DOHH2 (cell line): Measurements from ENCODE around the gene CDH4.

ENCODE experiments used
- H3F3A ChIP-seq: fragments of 200-600 bp; sonication (generic), shearing (Covaris generic); 2 replicates; pipeline ENCODE4 v1.6.0; 2016; ENCODE audit warnings: antibody characterized with exemption, mild to moderate bottlenecking; ENCODE audit not compliant: control insufficient read depth, insufficient read depth
- H3K27ac ChIP-seq: fragments of 200-600 bp; sonication (generic); 2 replicates; pipeline ENCODE4 v1.5.1; 2014; ENCODE audit warnings: low read depth, mild to moderate bottlenecking, low read length, moderate library complexity
- H3K27me3 ChIP-seq: fragments of 200-600 bp; sonication (generic); 2 replicates; pipeline ENCODE4 v1.6.1; 2014; ENCODE audit warnings: mild to moderate bottlenecking, low read length, mixed read lengths; ENCODE audit not compliant: control insufficient read depth
- H3K36me3 ChIP-seq: fragments of 200-600 bp; sonication (generic); 2 replicates; pipeline ENCODE4 v1.6.1; 2014; ENCODE audit warnings: mild to moderate bottlenecking, low read length, moderate library complexity, mixed read lengths; ENCODE audit not compliant: control insufficient read depth
- H3K4me1 ChIP-seq: fragments of 200-600 bp; sonication (generic); 2 replicates; pipeline ENCODE4 v1.6.1; 2014; ENCODE audit warnings: mild to moderate bottlenecking, low read length, mixed read lengths; ENCODE audit not compliant: control insufficient read depth
- H3K4me2 ChIP-seq: fragments of 200-600 bp; sonication (generic); 2 replicates; pipeline ENCODE4 v1.6.0; 2014; ENCODE audit warnings: mild to moderate bottlenecking, low read length, moderate library complexity
- H3K4me3 ChIP-seq: fragments of 200-600 bp; sonication (generic); 2 replicates; pipeline ENCODE4 v1.5.1; 2014; ENCODE audit warnings: mild to moderate bottlenecking, low read length, mixed read lengths
- H3K79me2 ChIP-seq: fragments of 200-600 bp; sonication (generic); 2 replicates; pipeline ENCODE4 v1.6.1; 2014; ENCODE audit warnings: mild to moderate bottlenecking, low read length, mixed read lengths; ENCODE audit not compliant: control insufficient read depth
- H3K9me2 ChIP-seq: fragments of 200-600 bp; sonication (generic); replicated peaks from 2 replicates; pipeline ENCODE4 v1.6.1; 2014; ENCODE audit warnings: mild to moderate bottlenecking, low read length, mixed read lengths; ENCODE audit not compliant: control insufficient read depth
- H3K9me3 ChIP-seq: fragments of 200-600 bp; sonication (generic); 2 replicates; pipeline ENCODE4 v1.6.1; 2014; ENCODE audit warnings: antibody characterized with exemption, low read length, mixed read lengths; ENCODE audit not compliant: control insufficient read depth, insufficient read depth
- H4K20me1 ChIP-seq: fragments of 200-600 bp; sonication (generic); 2 replicates; pipeline ENCODE4 v1.6.0; 2014; ENCODE audit warnings: low read depth, mild to moderate bottlenecking, antibody characterized with exemption, low read length, moderate library complexity; ENCODE audit not compliant: control insufficient read depth, insufficient read depth
- CTCF ChIP-seq: fragments of 200-600 bp; sonication (generic); IDR thresholded peaks from one replicate; pipeline ENCODE4 v1.5.1; 2014; ENCODE audit warnings: antibody characterized with exemption, mild to moderate bottlenecking, low read depth, low read length; ENCODE audit not compliant: poor library complexity, severe bottlenecking
- EZH2phosphoT487 ChIP-seq: fragments of 200-600 bp; sonication (generic); IDR thresholded peaks from 2 replicates; pipeline ENCODE4 v1.6.1; 2017; ENCODE audit warnings: borderline replicate concordance, mild to moderate bottlenecking, antibody characterized with exemption, low read length, moderate library complexity, mixed read lengths

The CDH4 gene

GRCh38 chr20:61879303-61879620, 627.2 kb downstream of the CDH4 start:
- H3K27ac ChIP-seq, result no peak overlapping the region
- no peaks in the 10 kb centered on the region for H3F3A ChIP-seq
- no peaks in the 10 kb centered on the region for H3K9me2 ChIP-seq
- H3K36me3 ChIP-seq, result no peaks in the 10 kb centered on the region
- no peaks in the 10 kb centered on the region for H4K20me1 ChIP-seq
- no peak overlapping the region for H3K4me2 ChIP-seq
- no peaks in the 10 kb centered on the region for H3K9me3 ChIP-seq
- H3K4me1 ChIP-seq, result no peaks in the 10 kb centered on the region
- H3K4me3 ChIP-seq, result no peak overlapping the region
- TF ChIP-seq EZH2phosphoT487 (no peak), CTCF (no peak)
- H3K79me2 ChIP-seq, result no peaks in the 10 kb centered on the region
- H3K27me3 ChIP-seq, result no peaks in the 10 kb centered on the region

- Histone ChIP-seq H3K27me3 (no peaks in the 10 kb centered on the region), H3K4me2 (no peak overlapping the region), H3K36me3 (no peaks in the 10 kb centered on the region), H3F3A (no peaks in the 10 kb centered on the region), H3K4me1 (no peaks in the 10 kb centered on the region), H3K9me3 (no peaks in the 10 kb centered on the region), H3K27ac (no peak overlapping the region), H3K9me2 (no peaks in the 10 kb centered on the region), H4K20me1 (no peaks in the 10 kb centered on the region), H3K79me2 (no peaks in the 10 kb centered on the region), H3K4me3 (no peak overlapping the region)
- no peak for TF ChIP-seq CTCF
- no peak for TF ChIP-seq EZH2phosphoT487
Observed at GRCh38 chr20:61879694-61880093, 627.6 kb downstream of the CDH4 start.

DNA sequence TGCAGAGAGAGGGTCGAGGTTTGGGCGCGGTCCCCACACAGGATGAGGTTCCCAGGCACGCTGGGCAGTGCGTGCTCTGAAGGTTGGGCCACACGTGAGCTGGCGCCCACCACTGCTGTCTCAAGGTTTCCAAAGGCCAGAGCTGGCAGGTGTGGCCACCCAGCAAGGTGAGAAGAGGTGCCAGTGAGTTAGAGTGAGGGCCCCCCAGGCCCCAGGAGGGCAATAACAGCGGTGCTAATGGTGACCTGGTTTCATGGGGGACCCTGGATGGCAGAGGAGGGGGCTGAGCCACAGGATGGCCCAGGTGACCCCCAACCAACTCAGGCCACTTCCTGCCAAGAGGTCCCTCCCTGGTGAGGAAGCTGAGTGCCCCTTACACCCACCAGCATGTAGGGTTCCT, 628.6 kb downstream of the CDH4 start:
- Histone ChIP-seq H3F3A (no peaks in the 10 kb centered on the region), H3K4me2 (no peak overlapping the region), H3K79me2 (no peaks in the 10 kb centered on the region), H3K9me2 (no peaks in the 10 kb centered on the region), H3K27ac (no peak overlapping the region), H3K4me1 (no peaks in the 10 kb centered on the region), H3K4me3 (no peak overlapping the region), H3K9me3 (no peaks in the 10 kb centered on the region), H4K20me1 (no peaks in the 10 kb centered on the region), H3K27me3 (no peaks in the 10 kb centered on the region), H3K36me3 (no peaks in the 10 kb centered on the region)
- TF ChIP-seq EZH2phosphoT487 (no peak), CTCF (no peak)

DNA sequence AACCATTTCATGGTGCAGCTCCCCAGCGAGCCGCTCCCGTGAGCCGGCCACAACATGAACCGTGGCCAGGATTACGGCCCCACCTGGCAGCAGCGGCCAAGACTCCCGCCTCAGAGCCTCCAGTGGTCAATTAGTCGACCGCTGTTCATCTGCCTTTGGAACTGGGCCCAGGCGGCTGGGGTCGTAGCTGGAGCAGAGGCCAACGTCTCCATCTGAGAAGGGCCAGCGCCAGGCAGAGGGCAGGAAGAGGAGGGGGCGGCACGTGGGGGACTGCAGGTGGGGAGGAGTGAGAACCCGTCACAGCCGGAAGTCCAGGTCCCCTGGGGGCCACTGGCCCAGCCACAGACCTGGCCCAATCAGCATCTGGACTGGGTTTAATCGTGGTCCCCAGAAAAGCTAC, 629.4 kb downstream of the CDH4 start:
- no peak overlapping the region for H3K4me3 ChIP-seq
- H3K27me3 ChIP-seq, result no peaks in the 10 kb centered on the region
- no peak overlapping the region for H3K4me2 ChIP-seq
- no peak for TF ChIP-seq EZH2phosphoT487
- TF ChIP-seq CTCF, result no peak
- no peaks in the 10 kb centered on the region for H3K4me1 ChIP-seq
- no peaks in the 10 kb centered on the region for H3F3A ChIP-seq
- no peaks in the 10 kb centered on the region for H3K9me3 ChIP-seq
- H3K79me2 ChIP-seq, result no peaks in the 10 kb centered on the region
- H3K36me3 ChIP-seq, result no peaks in the 10 kb centered on the region
- no peak overlapping the region for H3K27ac ChIP-seq
- no peaks in the 10 kb centered on the region for H3K9me2 ChIP-seq
- H4K20me1 ChIP-seq, result no peaks in the 10 kb centered on the region
